HPDE6-E6E7 (cell line): ENCODE data around the gene CHD5.

Experiments used
- DNase-seq: peaks from one replicate; pipeline ENCODE4 v3.0.0; 2011; ENCODE audit warnings: missing footprints; ENCODE audit errors: extremely low spot score

CHD5 gene

GRCh38 chr1:6134206-6134605, 45.9 kb downstream of the CHD5 start:
- no peak for DNase-seq

- no peak for DNase-seq
Observed at GRCh38 chr1:6133146-6133895, 46.8 kb downstream of the CHD5 start.

- DNase-seq, result no peak
Observed at GRCh38 chr1:6131561-6131960, 48.6 kb downstream of the CHD5 start.

GRCh38 chr1:6130596-6130995, 49.5 kb downstream of the CHD5 start:
- no peak for DNase-seq

GRCh38 chr1:6130036-6130435, 50.1 kb downstream of the CHD5 start:
- no peak for DNase-seq

GRCh38 chr1:6129313-6129712, 50.8 kb downstream of the CHD5 start:
- no peak for DNase-seq

- no peak for DNase-seq
Observed at GRCh38 chr1:6128276-6129081, 51.6 kb downstream of the CHD5 start.

GRCh38 chr1:6127587-6128163, 52.4 kb downstream of the CHD5 start:
- DNase-seq, result no peak

- DNase-seq, result no peak
Observed at GRCh38 chr1:6126521-6127067, 53.5 kb downstream of the CHD5 start.

GRCh38 chr1:6126028-6126427, 54.1 kb downstream of the CHD5 start:
- no peak for DNase-seq

GRCh38 chr1:6125366-6125765, 54.8 kb downstream of the CHD5 start:
- no peak for DNase-seq

- no peak for DNase-seq
Observed at GRCh38 chr1:6124746-6125365, 55.3 kb downstream of the CHD5 start.

- no peak for DNase-seq
Observed at GRCh38 chr1:6124341-6124740, 55.8 kb downstream of the CHD5 start.

GRCh38 chr1:6123816-6124215, 56.3 kb downstream of the CHD5 start:
- no peak for DNase-seq

GRCh38 chr1:6123083-6123482, 57.0 kb downstream of the CHD5 start:
- DNase-seq, result no peak

GRCh38 chr1:6121651-6122370, 58.3 kb downstream of the CHD5 start:
- DNase-seq, result no peak

GRCh38 chr1:6121021-6121421, 59.1 kb downstream of the CHD5 start:
- DNase-seq, result no peak

- DNase-seq, result no peak
Observed at GRCh38 chr1:6118415-6118814, 61.7 kb downstream of the CHD5 start.

- no peak for DNase-seq
Observed at GRCh38 chr1:6117624-6118023, 62.5 kb downstream of the CHD5 start.

- no peak for DNase-seq
Observed at GRCh38 chr1:6117064-6117463, 63.1 kb downstream of the CHD5 start.

- DNase-seq, result no peak
Observed at GRCh38 chr1:6116137-6116536, 64.0 kb downstream of the CHD5 start.
